GM12864 (cell line): ENCODE data around the gene TEAD3.
"Not testable (repeated sequence)": the region's sequence is repeated elsewhere in the genome, so short reads cannot be mapped to it uniquely, and the experiment has no call there.

ENCODE experiments used
- DNase-seq: peaks from one replicate; pipeline ENCODE4 v3.0.0-alpha.2; 2011; ENCODE audit warnings: low read depth
- H3K4me3 ChIP-seq: 2 replicates; pipeline ENCODE4 v1.5.1; 2011; ENCODE audit warnings: mild to moderate bottlenecking, low read depth, low read length, control low read depth
- CTCF ChIP-seq: IDR thresholded peaks from 2 replicates; pipeline ENCODE4 v1.5.1; 2011; ENCODE audit warnings: low read depth, mild to moderate bottlenecking, moderate library complexity, low read length, control low read depth, inconsistent platforms; ENCODE audit errors: missing control alignments

TEAD3 gene

DNA sequence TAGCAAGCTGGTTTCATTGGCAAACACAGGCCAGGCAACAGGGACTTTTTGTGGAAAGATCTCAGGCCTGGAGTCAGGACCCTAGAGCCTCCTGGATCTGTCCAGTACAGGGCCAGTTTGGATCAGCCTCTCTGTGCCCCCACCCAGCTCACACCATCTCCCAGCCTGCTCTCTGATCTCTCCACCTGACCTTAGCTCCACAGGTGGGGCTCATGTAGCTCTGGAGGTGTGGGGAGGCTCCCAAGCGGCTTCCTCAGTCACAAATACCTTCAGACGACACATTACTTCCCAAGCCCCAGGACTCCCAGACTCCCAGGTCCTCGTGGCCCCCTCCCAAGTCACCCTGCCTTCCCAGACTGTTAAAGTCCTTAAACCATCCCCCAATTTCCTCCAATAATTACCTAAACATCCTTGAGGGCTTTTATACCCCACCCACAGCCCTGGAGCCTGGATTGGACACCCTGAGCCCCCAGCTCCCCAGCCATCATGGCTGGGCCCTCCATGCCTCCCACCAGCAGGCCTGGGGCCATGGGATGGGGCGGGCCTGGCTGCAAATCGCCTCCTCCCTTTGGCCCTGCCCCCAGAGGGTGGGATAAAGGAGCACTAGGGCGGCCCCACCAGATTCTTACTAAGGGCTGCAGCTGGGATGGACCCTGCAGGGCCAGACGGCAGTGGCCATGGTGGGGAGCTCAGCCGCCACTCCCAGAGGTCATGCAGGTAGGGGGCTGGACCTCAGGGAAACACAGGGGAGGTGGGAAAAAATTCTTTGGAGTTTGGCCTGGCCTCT lies 60.6 kb downstream of the TEAD3 start:
- TF ChIP-seq CTCF, result no peak
- DNase-seq, result no peak
- no peak overlapping the region for H3K4me3 ChIP-seq

DNA sequence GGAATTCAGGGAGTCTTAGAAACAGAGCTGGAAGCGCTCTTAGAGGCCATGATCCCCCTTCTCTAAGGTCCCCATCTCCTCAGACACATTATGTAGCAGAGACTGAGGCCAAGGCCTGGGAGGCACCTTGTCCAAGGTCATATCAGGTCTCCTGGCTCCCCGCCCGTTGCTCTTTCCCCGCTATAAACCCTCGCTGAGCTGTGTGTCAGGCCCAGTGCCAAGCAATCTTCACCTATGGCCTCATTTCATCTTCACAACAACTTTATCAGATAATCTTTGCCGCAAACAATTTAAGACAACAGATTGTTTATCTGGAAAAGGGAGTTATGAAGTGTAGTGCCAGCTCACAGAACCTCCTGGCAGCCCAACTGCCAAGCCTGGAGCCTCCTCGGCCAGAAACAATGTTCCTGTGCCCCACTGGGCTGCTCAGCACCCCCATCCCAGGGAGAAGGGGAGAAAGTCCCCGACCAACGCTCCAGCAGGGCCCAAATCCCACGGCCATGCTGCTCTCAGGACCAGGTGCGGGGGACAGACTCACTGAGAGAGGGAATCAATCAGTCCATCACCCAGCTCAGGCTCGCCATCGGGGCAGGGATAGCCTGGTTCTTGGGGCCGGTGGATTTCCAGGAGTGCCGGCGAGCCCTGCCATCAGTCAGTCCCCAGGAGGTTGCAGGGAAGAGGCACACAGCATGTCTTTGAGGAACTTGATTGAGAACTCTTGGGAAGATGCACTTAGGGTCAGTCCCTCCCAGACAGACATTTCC lies 61.6 kb downstream of the TEAD3 start:
- no peak overlapping the region for H3K4me3 ChIP-seq
- DNase-seq, result no peak
- no peak for TF ChIP-seq CTCF

GRCh38 chr6:35432702-35433101 lies 64.2 kb downstream of the TEAD3 start:
- H3K4me3 ChIP-seq, DNase-seq: not testable (repeated sequence)

GRCh38 chr6:35432291-35432690 lies 64.6 kb downstream of the TEAD3 start:
- no peak for TF ChIP-seq CTCF
- no peak for DNase-seq
- H3K4me3 ChIP-seq, result no peak overlapping the region

DNA sequence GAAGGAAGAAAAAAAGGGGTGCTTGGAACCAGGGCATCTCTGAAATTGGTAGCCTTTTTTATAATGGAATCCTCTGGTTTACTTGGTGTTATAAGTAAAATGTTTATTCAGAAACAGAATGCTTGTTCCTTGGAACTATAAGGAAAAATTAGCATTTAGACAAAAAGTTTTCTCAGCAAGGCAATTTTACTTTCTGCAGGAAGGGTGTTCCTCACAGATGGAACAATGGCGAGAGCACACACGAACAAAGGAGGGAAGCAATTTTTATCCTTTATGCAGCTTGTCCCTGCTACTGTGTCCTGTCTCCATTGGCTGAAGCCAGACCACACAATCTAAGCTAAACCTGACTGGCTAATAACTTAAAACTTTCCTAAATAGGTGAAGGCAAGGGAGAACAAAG lies 67.4 kb downstream of the TEAD3 start:
- no peak for TF ChIP-seq CTCF
- no peak for DNase-seq
- H3K4me3 ChIP-seq, result no peak overlapping the region

GRCh38 chr6:35428421-35429149 lies 68.3 kb downstream of the TEAD3 start:
- H3K4me3 ChIP-seq, result no peak overlapping the region
- no peak for DNase-seq
- TF ChIP-seq CTCF, result no peak

GRCh38 chr6:35427851-35428321 lies 69.0 kb downstream of the TEAD3 start:
- no peak for DNase-seq
- TF ChIP-seq CTCF, result no peak
- H3K4me3 ChIP-seq, result no peak overlapping the region
